OCI-LY1 (cell line): ENCODE data around the gene PRR5L.

ENCODE experiments used
- CTCF ChIP-seq: fragments of 200-600 bp; sonication (generic), shearing (Covaris generic); IDR thresholded peaks from 2 replicates; pipeline ENCODE4 v1.5.1; 2017; ENCODE audit warnings: mild to moderate bottlenecking, antibody characterized with exemption, low read length, moderate library complexity, mixed read lengths
- EZH2 ChIP-seq: fragments of 200-600 bp; sonication (generic), shearing (Covaris generic); IDR thresholded peaks from 2 replicates; pipeline ENCODE4 v1.8.0; 2017; ENCODE audit warnings: borderline replicate concordance, mixed run types, mild to moderate bottlenecking, antibody characterized with exemption, low read length, moderate library complexity, mixed read lengths

GRCh38 chr11:36266767-36267166, 29.3 kb upstream of the PRR5L start:
- TF ChIP-seq CTCF (no peak), EZH2 (no peak)
